NCI-H2171 treated with DMSO at 0.1 percent for 48 hours (cell line): Measurements from ENCODE around the gene AGMAT.

Experiments used
- DNase-seq: peaks from one replicate; lab custom pipeline; 2025; lab: John Stamatoyannopoulos, UW

The AGMAT gene, protein sequence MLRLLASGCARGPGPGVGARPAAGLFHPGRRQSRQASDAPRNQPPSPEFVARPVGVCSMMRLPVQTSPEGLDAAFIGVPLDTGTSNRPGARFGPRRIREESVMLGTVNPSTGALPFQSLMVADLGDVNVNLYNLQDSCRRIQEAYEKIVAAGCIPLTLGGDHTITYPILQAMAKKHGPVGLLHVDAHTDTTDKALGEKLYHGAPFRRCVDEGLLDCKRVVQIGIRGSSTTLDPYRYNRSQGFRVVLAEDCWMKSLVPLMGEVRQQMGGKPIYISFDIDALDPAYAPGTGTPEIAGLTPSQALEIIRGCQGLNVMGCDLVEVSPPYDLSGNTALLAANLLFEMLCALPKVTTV

DNA sequence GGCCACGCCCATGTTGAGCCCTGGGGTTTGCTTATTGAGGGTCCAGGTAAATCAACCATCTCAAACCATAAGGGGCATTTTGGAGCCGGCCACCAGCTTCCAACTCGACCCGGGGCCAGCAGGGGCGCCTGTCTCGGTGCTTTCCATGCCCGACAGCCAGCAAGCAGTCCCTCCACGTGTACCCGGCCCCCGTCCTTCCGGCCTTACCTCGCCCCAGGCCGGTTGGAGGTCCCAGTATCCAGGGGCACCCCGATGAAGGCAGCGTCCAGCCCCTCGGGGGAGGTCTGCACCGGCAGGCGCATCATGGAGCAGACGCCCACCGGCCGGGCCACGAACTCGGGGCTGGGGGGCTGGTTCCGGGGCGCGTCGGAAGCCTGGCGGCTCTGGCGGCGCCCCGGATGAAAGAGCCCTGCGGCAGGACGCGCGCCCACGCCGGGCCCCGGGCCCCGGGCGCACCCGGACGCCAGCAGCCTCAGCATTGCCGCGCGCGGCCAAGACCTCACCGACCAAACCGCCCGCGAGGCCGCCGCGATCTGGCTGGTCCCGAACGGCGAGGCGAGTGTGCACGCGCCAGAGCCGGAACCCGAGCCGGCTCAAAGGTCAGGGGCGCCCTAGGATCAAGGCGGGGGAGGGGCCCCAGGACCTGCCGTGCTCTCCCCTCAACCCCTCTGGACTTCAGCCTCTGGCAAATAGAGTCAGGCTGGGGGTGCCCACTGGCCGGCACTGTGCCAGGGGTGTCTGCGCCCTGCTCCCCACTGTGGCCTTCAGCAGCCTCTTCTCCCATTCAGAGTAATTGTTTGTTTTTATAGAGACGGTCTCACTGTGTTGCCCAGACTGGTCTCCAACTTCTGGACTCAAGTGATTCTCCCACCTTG, at the start of gene AGMAT:
AGMAT (minus strand) TSS at position 563 of the 875 bp plus-strand sequence; CDS start at position 479, 84 bp downstream.
- peak; percentile 18 for DNase-seq

DNA sequence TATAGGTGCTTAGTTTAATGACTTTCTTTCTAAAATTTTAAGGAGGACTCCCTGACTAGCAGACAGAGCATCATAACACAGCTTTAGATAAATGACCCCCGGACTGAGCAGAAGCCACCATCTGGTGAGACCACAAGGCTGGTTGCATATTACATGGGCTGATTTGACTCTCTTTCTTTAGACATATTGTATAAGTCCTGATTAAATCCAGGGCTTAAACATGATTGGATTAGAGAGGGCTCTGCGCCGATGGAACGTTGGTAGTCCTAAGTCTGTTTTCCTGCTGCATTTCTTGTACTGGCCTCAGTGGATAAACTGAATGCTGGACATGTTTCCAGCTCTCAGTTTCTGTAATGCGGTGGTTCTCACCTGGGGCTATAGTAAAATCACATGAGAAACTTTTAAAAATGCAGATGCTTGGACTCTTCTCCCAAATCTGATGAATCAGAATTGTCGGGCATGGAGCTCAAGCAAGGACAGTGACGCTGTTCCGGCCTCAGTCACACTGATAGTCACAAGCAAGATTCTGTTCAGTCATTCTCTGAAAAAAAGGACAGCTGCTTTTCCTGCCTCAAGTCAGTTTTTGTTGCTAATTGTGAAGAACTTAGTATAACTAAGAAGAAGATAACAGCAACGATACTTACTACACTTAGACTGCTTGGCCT, 49.0 kb upstream of the AGMAT start:
- no peak for DNase-seq

DNA sequence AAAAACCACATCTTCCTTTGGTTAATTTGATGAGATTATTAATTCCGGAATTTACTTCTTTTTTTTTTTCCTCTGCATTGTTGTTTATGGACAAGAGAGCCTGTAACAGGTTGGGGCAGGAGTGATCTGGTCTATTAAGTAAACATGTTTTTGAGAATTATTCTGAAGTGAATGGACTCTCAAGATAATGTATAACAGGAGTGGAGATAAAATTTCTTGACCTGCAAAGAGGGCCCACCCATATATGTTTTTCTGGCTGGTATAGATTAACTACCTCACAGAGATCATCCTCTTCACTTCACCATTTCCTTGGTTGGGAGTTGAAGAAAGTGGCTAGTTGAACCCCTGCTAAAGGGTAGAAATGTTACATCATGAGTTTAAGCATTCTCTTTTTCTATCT, 43.2 kb upstream of the AGMAT start:
- no peak for DNase-seq

DNA sequence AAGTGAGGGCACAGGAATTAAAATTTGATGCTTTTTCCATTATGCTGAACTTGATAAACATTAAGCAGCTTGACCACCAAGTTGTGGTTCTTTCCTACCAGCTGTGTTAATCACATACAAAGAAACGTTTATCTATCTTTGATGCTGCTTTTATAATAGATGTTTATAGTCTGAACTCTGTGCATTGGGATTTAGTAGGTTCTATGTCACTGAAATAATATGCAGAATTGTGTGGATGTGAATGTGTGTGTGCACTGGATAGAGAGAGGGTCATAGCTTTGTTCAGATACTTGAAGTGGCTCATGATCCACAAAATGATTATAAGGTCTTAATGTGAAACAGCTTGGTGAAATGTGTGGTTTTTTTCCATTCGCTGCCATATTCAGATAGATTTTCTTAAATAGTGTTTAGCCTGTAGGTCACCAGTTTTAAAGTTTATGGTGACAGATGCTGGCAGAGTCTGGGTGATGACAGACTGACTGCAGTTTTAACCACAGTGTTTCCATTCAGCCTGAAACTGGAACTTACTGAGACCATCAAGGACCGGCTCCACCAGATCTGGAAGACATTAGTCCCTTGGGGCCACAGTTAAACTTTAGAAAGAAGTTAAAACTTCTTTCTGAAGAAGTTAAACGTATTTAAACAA, 42.6 kb upstream of the AGMAT start:
- no peak for DNase-seq

DNA sequence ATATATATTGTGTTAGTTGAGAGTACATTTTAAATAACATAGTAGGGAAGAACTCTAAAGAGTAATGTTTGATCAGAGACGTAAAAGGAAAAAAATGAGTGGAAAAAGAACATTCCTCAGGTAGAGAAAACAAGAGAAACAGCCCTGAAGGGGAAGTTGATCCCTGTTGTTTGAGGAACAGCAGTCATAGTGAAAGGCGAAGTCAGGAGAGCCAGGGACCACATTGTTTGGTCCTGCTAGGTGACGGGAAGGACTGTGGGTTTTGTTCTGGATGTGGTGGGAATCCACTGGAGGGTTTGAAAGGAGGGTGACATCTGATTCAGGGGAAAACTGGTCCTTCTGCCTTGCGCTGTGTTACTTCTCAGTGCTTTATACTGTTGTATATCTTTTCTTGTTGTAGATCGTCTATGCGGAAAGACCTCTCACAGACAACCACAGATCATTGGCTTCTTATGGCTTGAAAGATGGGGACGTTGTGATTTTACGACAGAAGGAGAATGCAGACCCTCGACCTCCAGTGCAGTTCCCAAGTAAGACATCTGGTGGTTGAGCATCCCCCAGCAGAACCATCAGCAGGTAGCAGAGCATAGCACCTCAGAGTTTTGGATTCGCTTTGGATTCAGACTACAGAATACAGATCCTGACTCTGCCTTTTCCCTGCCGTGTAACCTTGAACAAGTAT, 41.6 kb upstream of the AGMAT start:
- no peak for DNase-seq

DNA sequence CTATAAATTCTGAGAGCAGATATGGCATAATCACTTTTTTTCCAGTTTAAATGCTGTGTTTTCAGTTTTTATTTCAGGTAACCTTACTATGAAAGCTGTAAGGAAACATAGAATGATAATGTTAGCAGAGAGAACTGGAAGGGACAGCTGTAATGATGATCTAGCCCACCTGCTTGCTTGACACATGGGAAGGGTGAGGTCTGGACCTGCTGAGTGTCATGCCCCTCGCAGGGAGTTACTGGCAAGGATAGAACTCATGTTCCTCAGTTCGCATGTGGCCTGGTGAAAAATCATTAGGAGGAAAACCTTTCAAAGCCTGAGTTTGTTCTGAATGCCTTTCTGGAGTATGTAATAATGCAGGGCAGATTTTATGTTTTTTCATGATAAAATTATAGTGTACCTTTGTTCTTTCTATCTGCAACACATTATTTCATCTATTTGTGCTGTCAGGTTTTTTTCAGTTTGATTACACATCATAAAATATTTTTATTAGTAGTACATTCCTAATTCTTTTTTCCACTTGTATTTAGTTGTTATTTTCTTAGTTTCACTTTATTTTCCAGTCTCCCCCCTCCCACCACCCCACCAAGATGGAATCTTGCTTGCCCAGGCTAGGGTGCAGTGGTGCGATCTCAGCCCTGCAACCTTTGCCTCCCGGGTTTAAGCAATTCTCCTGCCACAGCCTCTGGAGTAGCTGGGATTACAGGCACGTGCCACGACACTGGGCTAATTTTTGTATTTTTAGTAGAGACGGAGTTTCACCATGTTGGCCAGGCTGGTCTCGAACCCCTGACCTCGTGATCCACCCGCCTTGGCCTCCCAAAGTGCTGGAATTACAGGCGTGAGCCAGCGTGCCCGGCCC, 40.4 kb upstream of the AGMAT start:
- no peak for DNase-seq

DNA sequence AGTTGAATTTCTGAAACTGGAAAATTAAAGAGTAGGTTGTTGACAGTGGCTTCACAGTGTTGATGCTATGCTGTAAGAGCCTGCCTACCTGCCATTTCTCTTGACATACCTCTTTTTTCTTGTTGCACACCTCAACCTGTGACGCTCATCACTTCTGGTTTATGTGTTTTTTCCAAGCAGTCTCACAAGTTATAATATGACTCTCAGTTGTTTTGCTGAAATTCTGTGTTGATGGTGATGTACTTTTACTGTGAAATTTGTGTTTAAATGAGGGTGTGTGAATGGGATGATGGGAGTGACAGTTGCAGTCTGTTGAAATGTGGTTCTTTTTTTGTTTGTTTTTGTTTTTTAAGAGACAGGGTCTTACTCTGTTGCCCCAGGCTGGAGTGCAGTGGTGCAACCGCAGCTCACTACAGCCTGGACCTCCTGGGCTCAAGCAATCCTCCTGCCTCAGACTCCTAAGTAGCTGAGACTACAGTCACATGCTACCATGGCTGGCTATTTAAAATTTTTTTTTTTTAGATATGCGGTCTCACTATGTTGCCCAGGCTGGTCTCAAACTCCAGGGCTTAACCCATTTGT, 39.4 kb upstream of the AGMAT start:
- no peak for DNase-seq

DNA sequence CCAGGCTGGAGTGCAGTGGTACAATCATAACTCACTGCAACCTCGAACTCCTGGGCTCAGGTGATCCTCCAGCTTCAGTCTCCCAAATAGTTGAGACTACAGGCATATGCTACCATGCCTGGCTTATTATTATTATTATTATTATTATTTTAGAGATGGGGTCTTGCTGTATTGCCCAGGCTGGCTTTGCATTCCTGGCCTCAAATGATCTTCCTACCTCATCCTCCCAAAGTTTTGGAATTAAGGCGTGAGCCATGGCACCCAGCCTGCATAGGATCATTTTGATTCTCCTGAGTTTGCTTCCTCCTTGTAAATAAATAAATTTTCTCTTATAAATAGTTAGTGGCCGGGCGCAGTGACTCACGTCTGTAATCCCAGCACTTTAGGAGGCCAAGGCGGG, 38.6 kb upstream of the AGMAT start:
- no peak for DNase-seq

DNA sequence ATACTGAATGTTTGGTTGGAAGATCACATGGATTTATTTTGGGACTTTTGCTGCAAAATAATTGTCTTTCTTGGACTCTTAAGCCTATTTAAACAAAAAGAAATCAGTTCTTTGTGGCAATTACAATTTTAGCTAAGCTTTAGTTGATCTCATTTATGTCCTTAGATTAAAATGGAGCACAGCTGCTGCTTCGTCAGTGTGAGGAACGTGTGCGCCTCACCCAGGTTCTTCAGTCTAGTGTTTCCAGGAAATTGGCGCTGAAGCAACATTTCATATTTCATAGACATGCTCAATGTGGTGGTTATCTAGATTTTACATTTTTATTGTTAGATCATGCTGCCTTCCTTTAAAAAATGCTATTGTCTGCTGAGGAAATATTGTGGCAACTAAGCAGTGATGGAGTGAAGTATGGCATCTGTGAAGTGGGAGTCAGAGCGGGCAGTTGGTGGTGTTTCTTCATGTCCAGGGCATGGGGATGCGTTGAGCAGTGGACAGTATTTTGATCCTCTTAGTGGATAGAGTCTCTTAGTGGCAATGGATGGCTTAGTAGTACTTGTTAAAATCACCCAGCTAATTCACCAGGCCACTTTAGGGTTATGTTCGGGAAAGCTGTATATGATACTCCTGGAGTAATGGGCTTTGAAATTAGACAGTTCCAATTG, 38.0 kb upstream of the AGMAT start:
- DNase-seq: no peak

DNA sequence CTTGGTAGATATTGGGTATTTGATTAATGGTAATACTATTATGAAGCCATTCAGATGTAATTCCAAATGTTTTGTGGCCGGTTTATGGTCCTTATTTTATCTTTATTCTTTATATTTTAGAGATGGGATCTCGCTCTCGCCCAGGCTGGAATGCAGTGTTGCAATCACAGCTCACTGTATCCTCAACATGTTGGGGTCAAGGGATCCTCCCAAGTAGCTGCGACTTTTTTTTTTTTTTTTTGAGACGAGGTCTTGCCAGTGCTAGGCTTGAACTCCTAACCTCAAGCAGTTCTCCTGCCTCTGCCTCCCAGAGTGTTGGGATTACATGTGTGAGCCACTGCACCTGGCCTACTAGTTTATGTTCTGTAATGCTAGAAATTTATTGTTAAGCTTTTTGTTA, 37.1 kb upstream of the AGMAT start:
- DNase-seq: no peak

DNA sequence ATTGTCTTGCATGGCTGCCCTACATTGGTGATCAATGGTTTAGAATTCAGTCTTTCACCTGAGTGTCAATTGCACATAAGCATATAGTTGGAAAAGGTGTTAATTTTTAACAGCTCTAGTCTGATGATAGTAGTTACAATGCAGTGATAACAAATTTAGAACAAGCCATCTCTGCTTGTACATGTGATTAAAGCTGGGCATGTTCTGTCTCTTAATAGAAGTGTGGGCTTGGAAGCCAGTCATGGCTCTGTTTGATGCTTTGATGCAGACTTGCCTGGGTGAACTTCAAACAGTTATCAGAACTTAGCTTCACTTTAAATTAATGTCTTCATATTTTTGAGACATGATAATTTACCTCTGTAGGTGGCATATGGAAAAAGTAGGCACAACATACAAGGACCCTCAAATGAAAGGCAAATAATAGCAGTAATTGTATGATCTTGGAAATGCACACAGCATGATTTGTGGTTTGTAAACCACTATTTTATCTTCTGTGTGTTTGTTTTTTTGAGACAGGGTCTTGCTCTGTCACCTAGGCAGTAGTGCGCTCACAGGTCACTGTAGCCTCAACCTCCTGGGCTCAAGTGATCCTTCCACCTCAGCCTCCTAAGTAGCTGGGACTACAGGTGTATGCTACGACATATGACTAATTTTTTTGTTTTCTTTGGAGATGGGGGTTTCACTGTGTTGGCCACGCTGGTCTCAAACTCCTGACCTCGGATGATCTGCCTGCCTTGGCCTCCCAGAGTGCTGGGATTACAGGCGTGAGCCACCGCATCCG, 36.2 kb upstream of the AGMAT start:
- no peak for DNase-seq

DNA sequence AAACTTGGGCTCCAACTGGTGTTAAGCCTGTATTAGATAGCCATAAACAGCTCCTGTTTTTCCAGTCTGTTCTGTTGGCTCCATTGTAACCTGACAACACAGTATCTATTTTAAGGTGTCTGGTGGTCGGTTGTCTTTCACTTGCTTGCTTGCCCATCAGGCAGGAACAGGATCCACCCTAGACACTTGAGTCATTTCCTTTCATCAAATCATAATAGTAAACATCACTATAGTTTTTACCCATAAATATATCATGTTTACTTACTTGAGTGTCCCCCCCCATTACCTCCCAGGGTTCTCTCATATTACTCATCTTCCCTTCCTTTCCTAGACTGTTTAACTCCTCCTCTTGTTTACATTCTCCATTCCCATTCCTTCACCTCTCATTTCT, 35.3 kb upstream of the AGMAT start:
- no peak for DNase-seq

DNA sequence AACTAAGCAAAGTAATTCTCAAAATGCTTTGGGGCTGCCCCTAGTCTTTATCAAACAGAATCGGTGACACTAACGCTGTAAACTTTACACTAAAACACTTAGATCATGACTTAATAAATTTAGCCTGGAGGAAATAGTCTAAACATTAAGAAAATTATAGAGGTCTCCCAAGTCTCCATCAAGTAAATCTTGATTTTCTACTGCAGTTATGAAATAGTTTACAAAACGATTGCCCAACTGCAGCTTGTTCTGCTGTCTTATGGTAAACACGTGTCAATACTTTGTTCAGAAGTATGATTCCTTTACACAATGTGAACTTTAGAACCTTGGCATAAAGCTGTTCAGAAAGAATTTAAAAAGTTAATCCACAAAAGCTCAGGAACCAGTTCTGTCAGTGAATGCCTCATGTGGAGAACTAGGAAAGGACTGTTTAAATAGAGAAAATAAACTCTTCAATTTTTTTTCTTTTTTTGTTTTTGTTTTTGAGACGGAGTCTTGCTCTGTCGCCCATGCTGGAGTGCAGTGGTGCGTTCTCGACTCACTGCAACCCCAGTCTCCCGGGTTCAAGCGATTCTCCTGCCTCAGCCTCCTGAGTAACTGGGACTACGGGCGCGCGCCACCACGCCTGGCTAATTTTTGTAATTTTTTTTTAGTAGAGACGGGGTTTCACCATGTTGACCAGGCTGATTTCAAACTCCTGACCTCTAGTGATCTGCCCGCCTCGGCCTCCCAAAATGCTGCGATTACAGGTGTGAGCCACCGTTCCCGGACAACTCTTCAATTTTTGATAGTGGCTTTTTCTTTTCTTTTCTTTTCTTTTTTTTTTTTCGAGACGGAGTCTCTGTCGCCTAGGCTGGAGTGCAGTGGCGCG, 34.0 kb upstream of the AGMAT start:
- no peak for DNase-seq

DNA sequence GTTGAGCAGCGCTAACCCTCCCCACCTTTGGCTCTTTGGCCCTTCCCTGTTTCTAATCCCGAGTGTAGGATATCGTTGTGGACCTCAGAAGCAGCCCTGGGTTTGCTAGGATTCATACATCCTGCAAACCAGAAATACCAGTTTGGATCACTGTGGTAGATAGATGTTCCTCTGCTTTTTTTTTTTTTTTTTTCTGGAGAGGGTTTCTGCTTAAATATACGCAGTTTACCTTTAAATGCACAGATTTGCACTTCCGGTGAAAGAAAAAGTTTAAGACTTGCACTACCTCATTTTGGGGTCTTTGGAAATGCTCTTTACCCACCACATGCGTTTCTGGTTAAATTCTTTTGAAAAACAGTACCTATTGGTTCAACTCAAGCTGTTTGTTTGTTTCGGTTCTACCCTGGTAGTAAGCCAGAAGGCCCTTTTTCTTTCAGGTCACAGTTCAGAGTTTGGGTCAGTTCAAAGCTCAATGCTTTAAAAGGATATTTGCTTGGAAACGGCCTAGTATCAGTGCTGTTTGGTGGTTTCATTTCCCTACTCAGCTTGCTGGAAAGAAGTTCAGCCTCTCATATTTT, 33.3 kb upstream of the AGMAT start:
- no peak for DNase-seq

DNA sequence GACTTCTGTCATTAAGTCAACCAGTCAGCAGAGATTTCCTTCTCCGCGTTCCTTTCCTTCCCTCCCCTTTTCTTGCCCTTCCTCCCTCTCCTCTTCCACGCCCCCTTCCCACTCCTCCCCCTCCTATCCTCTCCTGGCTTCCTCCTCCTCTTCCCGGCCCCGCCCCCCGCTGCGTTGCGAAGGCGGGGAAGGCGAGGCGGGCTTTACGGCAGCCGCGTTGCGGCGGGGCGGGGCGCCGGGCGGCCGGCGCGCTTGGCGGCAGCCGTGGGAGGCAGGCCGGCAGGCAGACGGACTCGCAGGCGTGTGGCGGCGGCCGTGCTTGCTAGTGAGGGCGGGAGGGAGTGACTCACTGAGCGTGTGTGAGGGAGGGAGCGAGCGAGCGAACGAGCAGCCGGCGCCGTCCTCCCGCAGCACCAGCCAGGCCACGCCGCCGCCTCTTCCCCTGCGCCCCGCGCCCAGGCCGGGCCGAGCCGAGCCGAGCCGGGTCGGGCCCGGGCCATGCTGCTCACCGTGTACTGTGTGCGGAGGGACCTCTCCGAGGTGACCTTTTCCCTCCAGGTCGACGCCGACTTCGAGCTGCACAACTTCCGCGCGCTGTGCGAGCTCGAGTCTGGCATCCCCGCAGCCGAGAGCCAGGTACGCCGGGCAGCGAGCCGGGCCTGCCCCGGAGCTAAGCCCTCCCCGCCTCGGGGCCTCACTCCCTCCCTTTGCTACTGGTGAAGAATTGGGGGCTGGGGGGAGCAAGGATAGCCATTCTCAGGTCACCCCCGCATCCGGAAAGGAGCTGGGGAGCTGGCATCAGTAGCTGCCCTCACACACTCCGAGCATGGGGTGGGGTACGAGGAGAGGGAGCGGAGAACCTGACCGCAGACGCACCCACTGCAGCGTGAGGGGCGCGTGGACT, 32.6 kb upstream of the AGMAT start, which contains the start of gene DDI2:
DDI2 (plus strand) TSS at position 286 of the 904 bp plus-strand sequence; CDS start at position 499, 213 bp downstream.
- peak; percentile 95 for DNase-seq
